Calu3 (cell line): ENCODE data around the gene MARCKSL1. TPM values are rescaled to one million over a fixed set of nuclear protein-coding genes. Genes with fewer than 3 reads are reported as not detected.
"Not testable (repeated sequence)": the region's sequence is repeated elsewhere in the genome, so short reads cannot be mapped to it uniquely, and the experiment has no call there.

Experiments used
- BruUV-seq: library from RNA; stranded (reverse); fragments of 400-500 nt; replicated peaks from 2 replicates; lab custom pipeline; 2021; lab: Mats Ljungman, UMichigan
- CTCF ChIA-PET: fragments of 300-600 bp; sonication (Branson Sonifier 250); formaldehyde crosslinking; loops from one replicate; lab custom pipeline; 2022; ENCODE audit warnings: antibody characterized with exemption; lab: Charles Lee
- DNase-seq: peaks from one replicate; pipeline ENCODE4 v3.0.0; 2022
- H3K27ac Mint-ChIP-seq: one replicate; pipeline ENCODE4 v1.8.0; 2022; ENCODE audit warnings: mixed read lengths; ENCODE audit not compliant: unreplicated experiment
- H3K27me3 Mint-ChIP-seq: one replicate; pipeline ENCODE4 v1.8.0; 2022; ENCODE audit warnings: mixed read lengths; ENCODE audit not compliant: unreplicated experiment
- H3K36me3 Mint-ChIP-seq: one replicate; pipeline ENCODE4 v1.8.0; 2022; ENCODE audit warnings: mild to moderate bottlenecking, moderate library complexity, mixed read lengths; ENCODE audit not compliant: insufficient read depth, unreplicated experiment
- H3K4me1 Mint-ChIP-seq: one replicate; pipeline ENCODE4 v1.8.0; 2022; ENCODE audit warnings: mild to moderate bottlenecking, low read depth, mixed read lengths; ENCODE audit not compliant: unreplicated experiment
- H3K4me3 Mint-ChIP-seq: one replicate; pipeline ENCODE4 v1.8.0; 2022; ENCODE audit warnings: mild to moderate bottlenecking, low read depth, moderate library complexity, mixed read lengths; ENCODE audit not compliant: unreplicated experiment
- H3K9me3 Mint-ChIP-seq: one replicate; pipeline ENCODE4 v1.8.0; 2022; ENCODE audit warnings: low read depth, mixed read lengths; ENCODE audit not compliant: unreplicated experiment
- CTCF ChIP-seq: fragments of 200-600 bp; IDR thresholded peaks from one replicate; pipeline ENCODE4 v1.8.0; 2022; ENCODE audit warnings: antibody characterized with exemption; ENCODE audit not compliant: unreplicated experiment
- intact Hi-C: fragments of 100-400 bp; cut with micrococcal nuclease; formaldehyde crosslinking; loops from one replicate; pipeline ENCODE4 v1.10.0; 2022; ENCODE audit not compliant: unreplicated experiment
- total RNA-seq: library from RNA; stranded (reverse); gene quantifications from 2 replicates; pipeline ENCODE4 v1.2.3, GENCODE V29; 2022

MARCKSL1 gene
- total RNA-seq, 1 experiment from 2014 or later = 169 TPM

DNA sequence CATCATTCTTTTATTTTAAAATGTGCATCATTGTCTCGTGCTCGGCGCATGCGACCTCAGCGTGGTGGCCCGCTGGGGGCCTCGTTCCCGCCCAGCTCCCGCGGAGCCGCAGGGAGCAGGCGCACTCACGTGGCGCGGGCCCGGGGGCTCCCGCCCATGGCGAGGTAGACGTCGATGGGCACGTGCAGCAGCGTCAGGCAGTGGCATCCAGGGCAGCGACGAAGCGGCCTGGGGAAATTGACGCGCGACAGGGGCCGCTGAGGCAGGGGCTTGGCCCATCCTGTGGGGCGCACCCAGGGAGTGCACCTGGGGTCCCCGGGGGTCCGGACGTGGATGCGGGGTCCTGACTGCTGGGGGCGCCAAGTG lies 25.3 kb upstream of the MARCKSL1 start:
- peaks cover 55% of the 10 kb centered on the region for H3K36me3 Mint-ChIP-seq
- H3K27me3 Mint-ChIP-seq = no peaks in the 10 kb centered on the region
- CTCF ChIA-PET = no interaction called here
- BruUV-seq = no TSS peak
- no peaks in the 10 kb centered on the region for H3K9me3 Mint-ChIP-seq
- DNase-seq = no peak
- H3K4me3 Mint-ChIP-seq = peak overlapping the region; percentile 55
- intact Hi-C loops = no loop called here
- H3K4me1 Mint-ChIP-seq = peaks cover 17% of the 10 kb centered on the region
- peak overlapping the region; percentile 73 for H3K27ac Mint-ChIP-seq
- TF ChIP-seq CTCF = no peak

DNA sequence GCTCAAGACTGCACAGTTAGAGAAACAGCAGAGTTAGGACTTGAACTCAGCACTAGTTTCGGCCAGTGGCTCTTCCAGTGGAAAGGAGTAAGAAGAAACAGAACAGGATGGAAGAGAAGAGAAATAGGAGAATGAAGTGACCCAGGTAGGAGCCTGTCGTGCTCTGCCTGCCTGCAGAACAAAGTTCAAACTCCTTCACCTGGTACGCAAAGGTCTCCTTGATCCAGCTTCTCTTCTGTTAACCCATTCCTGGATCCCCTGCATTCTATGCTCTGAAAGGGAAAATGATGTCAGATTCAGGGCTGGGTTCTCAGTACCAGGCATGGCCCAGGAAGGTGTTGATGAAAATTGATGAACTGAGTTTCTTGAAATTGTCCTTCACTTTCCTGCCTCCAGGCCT lies 22.4 kb upstream of the MARCKSL1 start:
- CTCF ChIA-PET = no interaction called here
- Mint-ChIP-seq H3K4me3 (no peak overlapping the region), H3K4me1 (peaks cover 25% of the 10 kb centered on the region), H3K27me3 (no peaks in the 10 kb centered on the region), H3K27ac (no peak overlapping the region), H3K9me3 (no peaks in the 10 kb centered on the region), H3K36me3 (peaks cover 44% of the 10 kb centered on the region)
- intact Hi-C loops = no loop called here
- no peak for DNase-seq
- no TSS peak for BruUV-seq
- no peak for TF ChIP-seq CTCF

- H3K27ac Mint-ChIP-seq = no peak overlapping the region
- intact Hi-C loops = no loop called here
- no TSS peak for BruUV-seq
Measured at GRCh38 chr1:32357614-32358013, 21.6 kb upstream of the MARCKSL1 start.

DNA sequence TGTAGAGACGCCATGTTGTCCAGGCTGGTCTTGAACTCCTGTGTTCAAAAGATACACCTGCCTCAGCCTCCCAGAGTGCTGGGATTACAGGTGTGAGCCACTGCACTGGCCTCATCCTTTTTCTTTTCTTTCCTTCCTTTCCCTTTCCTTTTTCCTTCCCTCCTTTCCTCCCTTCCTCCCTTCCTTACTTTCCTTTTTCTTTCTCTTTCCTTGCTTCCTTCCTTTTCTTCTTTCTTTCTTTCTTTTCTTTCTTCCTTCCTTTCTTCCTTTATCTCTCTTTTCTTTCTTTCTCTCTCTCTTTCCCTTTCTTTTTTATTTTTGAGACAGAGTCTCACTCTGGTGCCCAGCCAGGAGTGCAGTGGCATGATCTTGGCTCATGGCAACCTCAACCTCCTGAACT lies 20.4 kb upstream of the MARCKSL1 start:
- CTCF ChIA-PET = no interaction called here

More at GRCh38 chr1:32357614-32358013, 21.6 kb upstream of the MARCKSL1 start:
- DNase-seq = no peak
- Mint-ChIP-seq H3K4me1 (peaks cover 28% of the 10 kb centered on the region), H3K9me3 (no peaks in the 10 kb centered on the region), H3K4me3 (no peak overlapping the region), H3K36me3 (peaks cover 36% of the 10 kb centered on the region), H3K27me3 (no peaks in the 10 kb centered on the region)
- TF ChIP-seq CTCF = no peak
- CTCF ChIA-PET = no interaction called here

GRCh38 chr1:32355778-32356177 lies 19.7 kb upstream of the MARCKSL1 start:
- H3K4me3 Mint-ChIP-seq, BruUV-seq, H3K27ac Mint-ChIP-seq, H3K9me3 Mint-ChIP-seq, H3K27me3 Mint-ChIP-seq, DNase-seq, intact Hi-C loops: not testable (repeated sequence)
- H3K4me1 Mint-ChIP-seq = peaks cover 16% of the 10 kb centered on the region
- H3K36me3 Mint-ChIP-seq = peaks cover 38% of the 10 kb centered on the region
- CTCF ChIA-PET = interaction anchor here (0.7 kb wide), 1 partner anchor 19 kb away, joined by 3 read pairs; no protein-coding TSS in a partner anchor

More for the DNA sequence above, 20.4 kb upstream of the MARCKSL1 start:
- no peak overlapping the region for H3K27ac Mint-ChIP-seq
- peaks cover 35% of the 10 kb centered on the region for H3K36me3 Mint-ChIP-seq
- H3K4me1 Mint-ChIP-seq = peaks cover 22% of the 10 kb centered on the region
- TF ChIP-seq CTCF = no peak
- no peak overlapping the region for H3K4me3 Mint-ChIP-seq
- H3K9me3 Mint-ChIP-seq = no peaks in the 10 kb centered on the region
- no peak for DNase-seq
- intact Hi-C loops = no loop called here
- BruUV-seq = no TSS peak
- no peaks in the 10 kb centered on the region for H3K27me3 Mint-ChIP-seq
